Measurements from ENCODE around the gene TBC1D1. TPM values are rescaled to one million over a fixed set of nuclear protein-coding genes. Genes with fewer than 3 reads are reported as not detected.

Gene TBC1D1
- total RNA-seq, 1 donor from 2014 or later, result 133 TPM

GRCh38 chr4:37858112-37858511, 32.8 kb upstream of the TBC1D1 start:
- no peaks in the 10 kb centered on the region for H3K36me3 ChIP-seq (ENCODE audit: control insufficient read depth, insufficient read depth, low read length)
- no peaks in the 10 kb centered on the region for H3K27me3 ChIP-seq (ENCODE audit: control insufficient read depth, insufficient read depth, low read length)
- no peak overlapping the region for H3K4me3 ChIP-seq (ENCODE audit: low read depth, low read length)
- DNase-seq (ENCODE audit: low read depth), result no peak
- TF ChIP-seq CTCF (IDR thresholded peaks at IDR 0.05; ENCODE audit: insufficient read depth, low read length, poor library complexity, severe bottlenecking), result no peak

- H3K36me3 ChIP-seq (ENCODE audit: control insufficient read depth, insufficient read depth, low read length), result no peaks in the 10 kb centered on the region
- no peak for DNase-seq (ENCODE audit: low read depth)
- no peak overlapping the region for H3K4me3 ChIP-seq (ENCODE audit: low read depth, low read length)
- TF ChIP-seq CTCF (IDR thresholded peaks at IDR 0.05; ENCODE audit: insufficient read depth, low read length, poor library complexity, severe bottlenecking), result no peak
- no peaks in the 10 kb centered on the region for H3K27me3 ChIP-seq (ENCODE audit: control insufficient read depth, insufficient read depth, low read length)
Measured at GRCh38 chr4:37858872-37859271, 32.0 kb upstream of the TBC1D1 start.

GRCh38 chr4:37860266-37860665, 30.6 kb upstream of the TBC1D1 start:
- DNase-seq (ENCODE audit: low read depth), result no peak
- no peak for TF ChIP-seq CTCF (IDR thresholded peaks at IDR 0.05; ENCODE audit: insufficient read depth, low read length, poor library complexity, severe bottlenecking)
- Histone ChIP-seq H3K4me3 (ENCODE audit: low read depth, low read length) (no peak overlapping the region), H3K27me3 (ENCODE audit: control insufficient read depth, insufficient read depth, low read length) (no peaks in the 10 kb centered on the region), H3K36me3 (ENCODE audit: control insufficient read depth, insufficient read depth, low read length) (no peaks in the 10 kb centered on the region)

GRCh38 chr4:37862961-37863360, 27.9 kb upstream of the TBC1D1 start:
- DNase-seq (ENCODE audit: low read depth), result no peak
- no peak for TF ChIP-seq CTCF (IDR thresholded peaks at IDR 0.05; ENCODE audit: insufficient read depth, low read length, poor library complexity, severe bottlenecking)
- H3K36me3 ChIP-seq (ENCODE audit: control insufficient read depth, insufficient read depth, low read length), result no peaks in the 10 kb centered on the region
- H3K27me3 ChIP-seq (ENCODE audit: control insufficient read depth, insufficient read depth, low read length), result no peaks in the 10 kb centered on the region
- no peak overlapping the region for H3K4me3 ChIP-seq (ENCODE audit: low read depth, low read length)

- no peak for TF ChIP-seq CTCF (IDR thresholded peaks at IDR 0.05; ENCODE audit: insufficient read depth, low read length, poor library complexity, severe bottlenecking)
- DNase-seq (ENCODE audit: low read depth), result no peak
- Histone ChIP-seq H3K36me3 (ENCODE audit: control insufficient read depth, insufficient read depth, low read length) (no peaks in the 10 kb centered on the region), H3K4me3 (ENCODE audit: low read depth, low read length) (no peak overlapping the region), H3K27me3 (ENCODE audit: control insufficient read depth, insufficient read depth, low read length) (no peaks in the 10 kb centered on the region)
Measured at GRCh38 chr4:37864786-37865185, 26.1 kb upstream of the TBC1D1 start.

GRCh38 chr4:37865450-37865849, 25.4 kb upstream of the TBC1D1 start:
- TF ChIP-seq CTCF (IDR thresholded peaks at IDR 0.05; ENCODE audit: insufficient read depth, low read length, poor library complexity, severe bottlenecking), result no peak
- H3K27me3 ChIP-seq (ENCODE audit: control insufficient read depth, insufficient read depth, low read length), result no peaks in the 10 kb centered on the region
- DNase-seq (ENCODE audit: low read depth), result no peak
- H3K36me3 ChIP-seq (ENCODE audit: control insufficient read depth, insufficient read depth, low read length), result no peaks in the 10 kb centered on the region
- H3K4me3 ChIP-seq (ENCODE audit: low read depth, low read length), result no peak overlapping the region
